Motor neuron (in vitro differentiated cells): ENCODE measurements around the gene CARD11. TPM values are rescaled to one million over a fixed set of nuclear protein-coding genes. Genes with fewer than 3 reads are reported as not detected.

ENCODE experiments used
- ATAC-seq, 8 experiments: fragments of 200-7000 bp; cut with Tn5 transposase; replicated peaks in 6 of 8; 2 replicates each; pipeline ENCODE4 v1.8.0; 2021; ENCODE audit warnings: mild to moderate bottlenecking in 8 of 8, moderate library complexity in 8 of 8
- H3K27ac ChIP-seq, 2 donors: fragments of 250-450 bp; sonication (Bioruptor Pico); 2 replicates each; pipeline ENCODE4 v1.9.0; 2021; ENCODE audit warnings: antibody characterized with exemption in 2 of 2, mild to moderate bottlenecking in 2 of 2, moderate library complexity in 1 of 2
- H3K4me1 ChIP-seq, 2 donors: fragments of 250-450 bp; sonication (Bioruptor Pico); replicated peaks in 1 of 2; 2 replicates each; pipeline ENCODE4 v1.6.1; 2021; ENCODE audit warnings: antibody characterized with exemption in 2 of 2, mild to moderate bottlenecking in 2 of 2, moderate library complexity in 1 of 2
- H3K4me3 ChIP-seq, 5 donors: fragments of 250-450 bp; sonication (Bioruptor Pico); 2 replicates each; pipeline ENCODE4 v1.9.0; 2021; ENCODE audit warnings: antibody characterized with exemption in 5 of 5, mild to moderate bottlenecking in 5 of 5, moderate library complexity in 4 of 5
- WGBS, 10 experiments: fragments of 450-650 bp; shearing (Covaris generic); methylation state at CpG; one replicate each; pipeline ENCODE4 v1.0.0; 2022; 5-methylcytosine and 5-hydroxymethylcytosine counted together
- in situ Hi-C, 9 experiments: fragments of 400-800 bp; cut with MboI; loops; one replicate each; pipeline ENCODE4 v1.15.0; 2021; ENCODE audit warnings: low sequenced_read_pairs in 9 of 9, low pct_unique_long_range_greater_than_20kb in 2 of 9; ENCODE audit not compliant: unreplicated experiment in 9 of 9
- total RNA-seq, 8 experiments: library from RNA; unstranded; fragments of 300-600 nt; gene quantifications; 2 replicates each; pipeline versions ENCODE4 v1.2.3 to v1.2.4, GENCODE V29; 2022

CARD11 gene
- total RNA-seq, 8 experiments from 2014 or later = 0.05 to 0.91 (median 0.17) TPM; not detected in 2

DNA sequence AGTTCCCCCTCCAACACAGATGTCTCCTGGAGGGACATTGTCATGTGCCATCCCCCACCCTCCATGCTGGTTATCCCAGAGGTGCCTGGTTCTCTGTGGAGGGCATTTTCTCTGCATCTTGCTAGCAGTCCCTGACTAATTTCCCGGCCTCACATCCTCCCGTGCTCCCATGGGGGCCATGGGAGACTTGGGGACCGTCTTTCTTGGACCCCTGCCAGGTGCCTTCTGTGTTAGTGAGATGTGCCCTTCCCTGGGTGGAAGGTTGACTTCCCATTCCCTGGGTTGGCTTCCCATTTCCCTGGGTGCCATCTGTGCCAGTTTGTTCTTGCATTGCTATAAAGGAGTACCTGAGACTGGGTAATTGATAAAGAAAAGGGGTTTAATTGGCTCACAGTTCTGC, 177.1 kb downstream of the CARD11 start:
- in situ Hi-C loops = loop anchor here in 5 of 9 experiments (25.0 kb wide), 1 partner anchor 1771 kb away; no protein-coding TSS in a partner anchor
- no peak for ATAC-seq
- 80% methylated on average over 1 of the region's 3 CpGs; no CpG with 5 or more reads in 9 of the 10 experiments for WGBS, 10 experiments
- Histone ChIP-seq H3K27ac (no peak overlapping the region), H3K4me3 (no peak overlapping the region), H3K4me1 (peaks cover 16 to 25% of the 10 kb centered on the region in 2 donors)

DNA sequence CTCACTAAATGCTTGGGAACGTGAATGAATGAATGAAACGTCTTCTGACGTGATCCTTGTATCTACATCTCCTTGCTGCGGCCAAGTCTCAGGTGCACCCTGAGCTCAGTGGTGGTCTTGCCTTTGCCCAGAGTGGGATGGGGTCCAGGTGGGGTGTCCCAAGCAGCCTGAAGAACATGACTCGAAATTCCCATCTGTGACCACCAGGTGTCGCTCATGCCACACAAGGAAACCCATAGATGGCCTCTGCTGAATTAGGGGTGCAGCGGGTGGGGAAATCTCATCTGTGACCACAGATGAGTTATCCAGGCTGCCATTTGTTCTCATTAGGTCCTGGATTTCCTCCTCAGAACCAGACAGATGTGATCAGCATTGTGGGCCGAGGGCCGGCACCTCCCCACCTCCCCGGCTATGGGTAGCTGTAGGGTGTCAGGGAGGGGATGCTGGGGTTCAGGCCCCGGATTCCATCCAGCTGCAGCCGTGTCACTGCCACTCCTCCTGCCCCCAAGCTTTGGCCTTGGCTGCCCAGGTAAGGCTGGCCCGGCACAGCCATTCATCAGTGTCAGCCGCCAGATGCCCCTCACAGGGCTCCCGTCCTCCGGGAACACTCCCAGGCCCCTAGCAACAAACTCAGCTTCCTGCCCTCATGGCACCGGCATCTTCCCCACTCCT, 178.5 kb downstream of the CARD11 start:
- 0 to 67% (median 31%) methylated on average over 1 to 13 of the region's 17 CpGs; no CpG with 5 or more reads in 2 of the 10 experiments for WGBS, 10 experiments
- ATAC-seq = peak in 7 of 8 experiments; percentile 11 to 81 (median 55)
- in situ Hi-C loops = loop anchor here in 5 of 9 experiments (25.0 kb wide), 1 partner anchor 1772 kb away; no protein-coding TSS in a partner anchor
- no peak overlapping the region for H3K27ac ChIP-seq
- peaks cover 16 to 23% of the 10 kb centered on the region in 2 donors for H3K4me1 ChIP-seq
- H3K4me3 ChIP-seq = no peak overlapping the region

DNA sequence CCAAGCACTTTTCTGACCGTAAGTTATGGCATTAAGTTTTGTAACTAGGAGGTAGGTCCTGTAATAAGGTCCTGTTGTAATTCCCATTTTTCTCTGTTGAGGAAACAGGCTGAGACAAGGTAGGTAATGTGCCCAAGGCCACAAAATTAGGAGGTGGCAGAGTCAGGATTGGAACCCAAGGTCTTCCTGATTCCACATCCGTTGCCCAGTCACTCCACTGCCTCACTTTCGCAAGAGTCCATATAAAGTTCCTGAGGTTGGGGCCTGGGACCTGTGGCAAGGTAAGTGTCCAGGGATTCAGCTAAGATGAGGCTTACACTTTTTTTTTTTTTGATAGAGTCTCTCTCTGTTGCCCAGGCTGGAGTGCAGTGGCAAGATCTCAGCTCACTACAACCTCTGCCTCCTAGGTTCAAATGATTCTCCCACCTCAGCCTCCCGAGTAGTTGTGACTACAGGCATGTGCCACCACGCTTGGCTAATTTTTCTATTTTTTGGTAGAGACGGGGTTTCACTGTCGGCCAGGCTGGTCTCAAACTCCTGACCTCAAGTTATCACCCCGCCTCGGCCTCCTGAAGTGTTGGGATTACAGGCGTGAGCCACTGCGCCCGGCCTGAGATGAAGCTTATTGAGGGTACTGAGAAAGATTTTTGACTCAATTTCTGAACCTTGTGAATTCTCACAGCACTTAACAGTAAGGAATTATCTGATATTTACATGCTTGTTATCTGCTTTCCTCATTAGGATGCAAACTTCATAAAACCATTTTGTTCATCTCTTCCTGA, 179.3 kb downstream of the CARD11 start:
- no peak overlapping the region for H3K27ac ChIP-seq
- no peak overlapping the region for H3K4me3 ChIP-seq
- no peak for ATAC-seq

GRCh38 chr7:2863461-2864066, 180.1 kb downstream of the CARD11 start:
- no peak overlapping the region for H3K27ac ChIP-seq
- H3K4me3 ChIP-seq = no peak overlapping the region
- in situ Hi-C loops = loop anchor here in 5 of 9 experiments (25.0 kb wide), 1 partner anchor 1774 kb away; no protein-coding TSS in a partner anchor

More for the DNA sequence above, 179.3 kb downstream of the CARD11 start:
- in situ Hi-C loops = loop anchor here in 5 of 9 experiments (25.0 kb wide), 1 partner anchor 1773 kb away; no protein-coding TSS in a partner anchor
- H3K4me1 ChIP-seq = peaks cover 17 to 25% of the 10 kb centered on the region in 2 donors
- 50 to 100% (median 92%) methylated on average over 1 to 7 of the region's 12 CpGs; no CpG with 5 or more reads in 1 of the 10 experiments for WGBS, 10 experiments

GRCh38 chr7:2862831-2863361, 180.8 kb downstream of the CARD11 start:
- H3K27ac ChIP-seq = no peak overlapping the region
- WGBS, 10 experiments = 60 to 100% (median 96%) methylated on average over 1 to 10 of the region's 22 CpGs; no CpG with 5 or more reads in 1 of the 10 experiments
- peaks cover 17 to 28% of the 10 kb centered on the region in 2 donors for H3K4me1 ChIP-seq
- no peak for ATAC-seq
- no peak overlapping the region for H3K4me3 ChIP-seq
- in situ Hi-C loops = loop anchor here in 5 of 9 experiments (25.0 kb wide), 1 partner anchor 1774 kb away; no protein-coding TSS in a partner anchor

More at GRCh38 chr7:2863461-2864066, 180.1 kb downstream of the CARD11 start:
- peak; percentile 74 to 100 (median 88) for ATAC-seq
- WGBS, 10 experiments = 2 to 43% (median 26%) methylated on average over 1 to 10 of the region's 18 CpGs; no CpG with 5 or more reads in 4 of the 10 experiments
- H3K4me1 ChIP-seq = peaks cover 17 to 25% of the 10 kb centered on the region in 2 donors

DNA sequence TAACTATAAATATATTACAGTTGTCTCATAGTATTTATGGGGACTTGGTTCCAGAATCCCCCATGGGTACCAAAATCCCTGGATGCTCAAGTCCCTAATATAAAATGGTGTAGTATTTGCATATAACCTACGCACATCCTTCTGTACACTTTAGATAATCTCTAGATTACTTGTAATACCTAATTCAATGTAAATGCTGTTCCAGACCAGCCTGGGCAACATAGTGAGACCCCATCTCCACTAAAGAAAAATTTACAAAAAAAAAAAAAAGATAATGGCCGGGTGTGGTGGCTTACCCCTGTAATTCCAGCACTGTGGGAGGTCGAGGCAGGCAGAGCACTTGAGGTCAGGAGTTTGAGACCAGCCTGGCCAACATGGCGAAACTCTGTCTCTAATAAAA, 182.2 kb downstream of the CARD11 start:
- H3K4me1 ChIP-seq = peaks cover 24 to 37% of the 10 kb centered on the region in 2 donors
- in situ Hi-C loops = loop anchor here in 5 of 9 experiments (25.0 kb wide), 1 partner anchor 1776 kb away; no protein-coding TSS in a partner anchor
- 69 to 100% (median 87%) methylated on average over 1 to 4 of the region's 4 CpGs for WGBS, 10 experiments
- ATAC-seq = no peak
- H3K4me3 ChIP-seq = no peak overlapping the region
- H3K27ac ChIP-seq = no peak overlapping the region

DNA sequence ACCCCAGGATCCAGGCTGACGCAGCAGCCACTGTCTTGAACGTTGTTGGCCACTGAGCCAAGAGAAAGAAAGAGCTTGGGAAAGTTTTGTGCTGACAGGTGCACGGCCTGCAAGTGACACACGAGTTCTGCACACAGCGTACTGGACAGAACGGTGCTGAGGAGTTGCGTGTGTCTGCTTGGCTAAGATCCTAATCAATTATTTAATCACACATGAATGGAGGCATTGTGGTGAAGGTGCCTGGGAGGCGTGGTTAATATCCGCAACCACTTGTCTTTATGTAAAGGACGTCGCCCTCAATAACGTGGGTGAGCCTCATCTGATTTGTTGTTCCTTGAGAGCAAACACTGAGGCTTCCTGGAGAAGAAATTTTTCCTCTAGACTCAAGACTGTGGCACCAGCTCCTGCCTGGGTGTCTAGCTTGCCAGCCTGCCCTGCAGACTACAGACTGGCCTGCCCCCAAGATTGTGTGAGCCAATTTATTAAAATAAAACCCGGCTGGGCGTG, 183.0 kb downstream of the CARD11 start:
- in situ Hi-C loops = loop anchor here in 5 of 9 experiments (25.0 kb wide), 1 partner anchor 1777 kb away; no protein-coding TSS in a partner anchor
- Histone ChIP-seq H3K27ac (peak overlapping the region in 1 of 2 donors; percentile 8), H3K4me1 (peaks cover 24 to 37% of the 10 kb centered on the region in 2 donors), H3K4me3 (no peak overlapping the region)
- ATAC-seq = peak in 5 of 8 experiments; percentile 27 to 68 (median 55)
- 0 to 94% (median 46%) methylated on average over 2 to 10 of the region's 14 CpGs; no CpG with 5 or more reads in 1 of the 10 experiments for WGBS, 10 experiments

DNA sequence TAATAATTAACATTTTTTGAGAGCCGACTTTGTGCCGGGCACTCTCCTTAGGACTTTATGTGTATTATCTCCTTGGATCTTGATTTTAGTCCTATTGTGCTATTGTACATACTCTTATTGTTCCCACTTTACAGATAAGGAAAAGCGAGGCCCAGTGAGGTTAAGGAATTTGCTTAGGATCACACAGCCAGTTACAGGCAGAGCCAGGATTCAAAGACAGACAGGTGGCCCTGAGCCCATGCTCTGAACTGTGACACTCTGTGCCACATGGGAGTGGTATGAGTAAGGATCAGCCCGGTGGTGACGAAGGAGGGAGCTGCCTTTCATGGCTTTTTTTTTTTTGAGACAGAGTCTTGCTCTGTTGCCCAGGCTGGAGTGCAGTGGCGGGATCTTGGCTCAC, 183.7 kb downstream of the CARD11 start:
- WGBS, 10 experiments = 80 to 100% (median 89%) methylated on average over 1 to 5 of the region's 6 CpGs; no CpG with 5 or more reads in 3 of the 10 experiments
- Histone ChIP-seq H3K27ac (no peak overlapping the region), H3K4me1 (peaks cover 24 to 31% of the 10 kb centered on the region in 2 donors), H3K4me3 (no peak overlapping the region)
- no peak for ATAC-seq
- in situ Hi-C loops = loop anchor here in 5 of 9 experiments (25.0 kb wide), 1 partner anchor 1777 kb away; no protein-coding TSS in a partner anchor

- Histone ChIP-seq H3K4me1 (peaks cover 20 to 29% of the 10 kb centered on the region in 2 donors), H3K4me3 (no peak overlapping the region), H3K27ac (no peak overlapping the region)
- in situ Hi-C loops = loop anchor here in 5 of 9 experiments (25.0 kb wide), 1 partner anchor 1779 kb away; no protein-coding TSS in a partner anchor
- WGBS, 10 experiments = 59 to 100% (median 90%) methylated on average over 1 to 4 of the region's 5 CpGs; no CpG with 5 or more reads in 2 of the 10 experiments
- no peak for ATAC-seq
Observed at GRCh38 chr7:2858621-2859020, 185.0 kb downstream of the CARD11 start.

DNA sequence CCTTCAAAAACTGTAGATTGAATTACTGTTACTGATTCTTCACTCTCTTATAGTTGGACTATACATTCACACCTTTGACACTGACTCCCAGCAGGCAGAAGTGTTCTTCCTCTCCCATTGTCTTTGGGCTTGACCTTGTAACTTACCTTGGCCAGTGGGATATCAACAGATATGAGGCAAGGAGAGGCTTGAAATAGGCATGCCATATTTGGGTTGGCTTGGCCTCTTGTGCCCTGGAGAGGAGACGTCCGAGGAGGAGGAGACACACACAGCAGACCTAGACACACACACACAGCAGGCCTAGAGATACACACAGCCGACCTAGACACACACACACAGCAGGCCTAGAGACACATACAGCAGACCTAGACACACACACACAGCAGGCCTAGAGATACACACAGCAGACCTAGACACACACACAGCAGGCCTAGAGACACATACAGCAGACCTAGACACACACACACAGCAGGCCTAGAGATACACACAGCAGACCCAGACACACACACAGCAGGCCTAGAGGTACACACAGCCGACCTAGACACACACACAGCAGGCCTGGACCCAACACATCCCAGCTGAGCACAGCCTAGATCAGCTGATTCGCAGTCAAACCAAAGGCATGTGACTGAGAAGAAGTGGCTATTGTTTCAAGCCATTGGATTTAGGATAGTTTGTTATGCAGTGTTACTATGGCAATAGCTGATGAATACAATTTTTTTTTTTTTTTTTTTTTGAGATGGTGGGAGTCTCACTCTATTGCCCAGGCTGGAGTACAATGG, 187.1 kb downstream of the CARD11 start:
- WGBS, 10 experiments = 40 to 100% (median 73%) methylated on average over 1 to 3 of the region's 5 CpGs; no CpG with 5 or more reads in 5 of the 10 experiments
- H3K27ac ChIP-seq = no peak overlapping the region
- peak in 5 of 8 experiments; percentile 2 to 64 (median 42) for ATAC-seq
- in situ Hi-C loops = loop anchor here in 5 of 9 experiments (25.0 kb wide), 1 partner anchor 1781 kb away; no protein-coding TSS in a partner anchor
- H3K4me1 ChIP-seq = peaks cover 15 to 23% of the 10 kb centered on the region in 2 donors
- no peak overlapping the region for H3K4me3 ChIP-seq
